ENCODE measurements around the gene RERE.
"Not testable (repeated sequence)": the region's sequence is repeated elsewhere in the genome, so short reads cannot be mapped to it uniquely, and the experiment has no call there.

Gene RERE

GRCh38 chr1:8747879-8748825 is 69.3 kb downstream of the RERE start:
- no peak for DNase-seq

GRCh38 chr1:8746554-8746953 is 70.9 kb downstream of the RERE start:
- no peak for DNase-seq

DNA sequence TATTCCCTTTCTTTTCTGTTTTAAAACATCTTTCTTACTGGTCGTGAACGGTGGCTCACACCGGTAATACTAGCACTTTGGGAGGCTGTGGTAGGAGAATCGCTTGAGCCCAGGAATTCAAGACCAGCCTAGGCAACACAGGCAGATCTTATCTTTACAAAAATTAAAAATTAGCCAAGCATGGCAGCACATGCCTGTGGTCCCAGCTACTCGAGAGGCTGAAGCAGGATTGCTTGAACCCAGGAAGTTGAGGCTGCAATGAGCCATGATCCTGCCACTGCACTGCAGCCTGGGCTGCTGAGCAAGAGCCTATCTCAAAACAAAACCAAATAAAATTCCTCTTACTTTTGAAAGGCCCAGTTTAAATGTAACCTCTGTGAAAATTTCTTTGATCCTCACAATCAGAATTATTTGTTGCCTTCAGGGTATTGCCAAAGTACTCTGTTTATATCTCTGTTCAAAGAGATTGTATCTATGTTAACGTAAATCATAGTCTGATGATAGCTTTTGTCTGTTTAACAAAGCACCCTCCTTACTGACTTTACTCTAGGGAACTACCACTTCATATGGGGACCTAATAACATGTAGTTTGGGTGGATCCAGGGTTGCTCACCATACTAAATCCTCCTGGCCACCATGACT is 71.6 kb downstream of the RERE start:
- DNase-seq: no peak

DNA sequence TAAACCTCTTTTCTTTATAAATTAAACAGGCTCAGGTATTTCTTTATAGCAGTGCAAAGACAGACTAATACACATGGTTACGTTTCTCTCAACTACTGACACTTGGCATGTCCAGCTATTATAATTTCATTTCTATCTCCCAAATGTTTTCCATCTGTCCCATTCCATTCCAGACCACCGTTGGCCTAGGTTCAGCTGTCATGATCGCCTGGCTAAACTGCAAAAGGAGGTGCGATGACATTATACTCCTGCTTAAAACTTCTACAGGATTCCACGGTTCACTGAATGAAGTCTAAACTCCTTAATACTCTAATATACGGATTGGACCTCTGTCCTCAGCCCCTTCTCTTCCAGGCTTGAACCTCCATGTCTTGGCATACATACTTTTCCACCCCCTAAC is 72.1 kb downstream of the RERE start:
- no peak for DNase-seq

- DNase-seq: no peak
Measured at GRCh38 chr1:8742022-8742924, 75.2 kb downstream of the RERE start.

- no peak for DNase-seq
Measured at GRCh38 chr1:8740034-8740449, 77.4 kb downstream of the RERE start.

GRCh38 chr1:8739377-8739776 is 78.1 kb downstream of the RERE start:
- peak; percentile 8 for DNase-seq

- DNase-seq: no peak
Measured at GRCh38 chr1:8736927-8737326, 80.5 kb downstream of the RERE start.

GRCh38 chr1:8733484-8733883 is 84.0 kb downstream of the RERE start:
- DNase-seq: no peak

GRCh38 chr1:8731162-8731561 is 86.3 kb downstream of the RERE start:
- DNase-seq: no peak

DNA sequence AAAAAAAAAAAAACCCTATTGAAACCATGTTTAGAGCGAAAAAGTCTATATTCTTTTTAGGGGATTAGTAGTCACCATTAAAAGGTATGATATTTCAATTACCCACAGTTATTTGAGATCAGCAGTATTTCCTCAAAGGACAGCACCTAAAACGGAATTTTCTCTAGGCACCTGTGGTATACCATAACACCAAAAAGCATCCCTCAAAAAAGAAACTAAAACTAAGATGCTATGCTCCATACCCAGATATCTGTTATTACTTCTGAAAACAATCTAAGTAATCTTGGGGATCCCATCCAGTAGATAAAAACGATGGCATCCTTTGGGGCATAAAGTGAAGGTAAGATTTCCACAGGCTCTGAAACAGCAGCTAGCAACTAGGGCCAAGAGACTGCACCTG is 89.0 kb downstream of the RERE start:
- DNase-seq: no peak

DNA sequence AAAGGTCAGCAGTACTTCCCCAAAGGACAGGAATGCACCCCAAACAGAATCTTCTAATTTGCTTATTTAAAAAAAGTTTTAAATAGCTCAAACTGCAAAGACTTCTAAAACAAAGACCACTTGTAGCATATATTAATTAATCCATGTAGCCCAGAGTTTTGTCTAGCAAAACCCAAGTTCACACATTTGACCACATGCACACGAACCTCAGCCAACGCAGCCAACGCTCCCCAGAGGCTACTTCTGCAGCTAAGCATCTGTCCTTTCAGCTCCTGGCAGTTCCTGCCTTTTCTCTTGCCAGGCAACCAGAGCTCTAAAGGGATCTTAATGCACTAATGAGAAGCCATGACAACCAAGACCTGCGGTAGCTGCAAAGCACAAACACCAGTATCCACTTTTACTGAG is 89.6 kb downstream of the RERE start:
- no peak for DNase-seq

GRCh38 chr1:8727316-8727715 is 90.1 kb downstream of the RERE start:
- not testable (repeated sequence) for DNase-seq

GRCh38 chr1:8726801-8727186 is 90.6 kb downstream of the RERE start:
- DNase-seq: not testable (repeated sequence)

DNA sequence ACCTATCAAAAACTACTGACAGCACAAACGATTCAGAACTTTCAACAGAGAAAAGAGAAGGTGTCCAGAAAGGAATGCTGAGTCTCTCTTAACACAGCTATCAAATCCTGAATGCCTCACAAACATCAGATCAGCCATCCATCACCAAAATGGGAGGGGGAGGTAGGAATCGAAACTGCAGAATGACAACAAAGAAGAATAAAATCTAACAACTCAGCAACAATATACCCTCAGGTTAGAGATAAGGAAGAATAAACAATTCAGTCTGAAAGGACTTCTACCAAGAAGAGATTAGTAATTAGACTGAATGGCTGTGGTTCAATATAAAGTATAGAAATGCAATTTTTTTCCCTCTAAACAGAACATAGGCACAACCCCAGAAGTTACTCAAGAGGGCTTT is 94.4 kb downstream of the RERE start:
- peak; percentile 54 for DNase-seq

- DNase-seq: no peak
Measured at GRCh38 chr1:8722366-8722765, 95.1 kb downstream of the RERE start.

GRCh38 chr1:8721679-8722324 is 95.6 kb downstream of the RERE start:
- DNase-seq: no peak

GRCh38 chr1:8720347-8720746 is 97.1 kb downstream of the RERE start:
- DNase-seq: no peak

- peak; percentile 17 for DNase-seq
Measured at GRCh38 chr1:8718850-8719361, 98.5 kb downstream of the RERE start.

DNA sequence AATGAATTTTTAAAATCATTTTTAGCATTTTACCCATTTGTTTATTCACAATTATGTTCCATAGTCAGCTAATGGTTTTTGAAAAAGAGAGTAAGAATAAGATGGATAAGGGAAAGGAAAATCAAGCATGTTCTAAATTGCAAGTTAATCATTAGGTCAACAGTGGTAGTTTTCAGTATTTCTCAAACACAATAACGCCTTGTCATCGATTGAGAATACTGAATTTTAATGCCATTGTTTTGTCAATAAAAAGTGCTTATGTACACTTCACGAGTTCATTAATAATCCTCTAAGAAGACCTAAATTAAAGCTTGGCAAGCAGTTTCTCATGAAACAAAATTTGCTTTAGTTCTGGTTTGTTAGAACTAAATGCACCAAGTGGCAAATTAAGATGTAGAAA is 100.3 kb downstream of the RERE start:
- peak; percentile 25 for DNase-seq

DNA sequence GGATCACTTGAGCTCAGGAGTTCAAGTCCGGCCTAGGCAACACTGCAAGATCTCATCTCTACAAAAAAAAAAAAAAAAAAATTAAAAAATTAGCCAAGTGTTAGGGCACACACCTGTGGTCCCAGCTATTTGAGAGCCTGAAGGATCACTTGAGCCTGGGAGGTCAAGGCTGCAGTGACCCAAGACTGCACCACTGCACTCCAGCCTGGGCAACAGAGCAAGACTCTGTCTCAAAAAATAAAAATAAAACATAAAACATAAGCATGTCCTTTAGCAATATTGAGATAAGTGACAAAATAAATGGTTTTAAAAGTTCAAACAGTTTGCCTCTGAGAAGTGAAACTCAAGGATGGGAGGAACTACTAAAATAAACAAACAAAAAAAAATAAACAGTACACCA is 101.2 kb downstream of the RERE start:
- no peak for DNase-seq

DNA sequence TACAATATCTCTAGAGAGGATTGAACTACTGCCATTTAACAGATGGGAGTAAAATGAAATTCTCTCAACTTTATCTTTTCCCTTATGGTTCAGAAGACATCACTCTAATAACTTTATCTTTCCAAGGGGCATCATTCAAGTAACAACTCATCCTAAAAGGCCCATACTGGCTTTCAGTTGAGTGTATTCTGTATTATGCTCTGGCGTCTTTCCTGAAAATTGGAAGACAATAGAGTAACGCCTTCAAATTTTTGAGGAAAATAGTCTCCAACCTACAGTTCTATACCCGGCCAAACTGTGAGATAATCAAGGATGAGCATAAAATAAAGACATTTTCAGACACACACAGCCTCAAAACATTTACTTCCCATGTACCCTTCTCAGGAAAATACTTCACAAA is 103.3 kb downstream of the RERE start:
- DNase-seq: no peak
